ENCODE results near the gene S100G.

GRCh38 chrX:16635040-16635439, 14.9 kb upstream of the S100G start:
- TF ChIP-seq EZH2phosphoT487 (IDR thresholded peaks at IDR 0.05; ENCODE audit: borderline replicate concordance, low read length) (no peak), CTCF (conservative IDR thresholded peaks at IDR 0.05; ENCODE audit: low read depth, low read length) (no peak), EZH2 (IDR thresholded peaks at IDR 0.05; ENCODE audit: low read length, unreplicated experiment) (no peak)
